Epithelial cell of esophagus (primary cell): Measurements from ENCODE around the gene SYNE1.

ENCODE experiments used
- DNase-seq: peaks from one replicate; pipeline ENCODE4 v3.0.0; 2010; ENCODE audit warnings: low read depth
- H3K4me3 ChIP-seq: 2 replicates; pipeline ENCODE4 v1.5.1; 2011; ENCODE audit warnings: mild to moderate bottlenecking, low read length, control low read depth
- TF ChIP-seq, protein P1 (sequence below): IDR thresholded peaks from 2 replicates; pipeline ENCODE4 v1.5.1; 2011; ENCODE audit warnings: low read depth, mild to moderate bottlenecking, low read length, control low read depth, inconsistent platforms; ENCODE audit not compliant: insufficient read depth; ENCODE audit errors: missing control alignments

SYNE1 gene

DNA sequence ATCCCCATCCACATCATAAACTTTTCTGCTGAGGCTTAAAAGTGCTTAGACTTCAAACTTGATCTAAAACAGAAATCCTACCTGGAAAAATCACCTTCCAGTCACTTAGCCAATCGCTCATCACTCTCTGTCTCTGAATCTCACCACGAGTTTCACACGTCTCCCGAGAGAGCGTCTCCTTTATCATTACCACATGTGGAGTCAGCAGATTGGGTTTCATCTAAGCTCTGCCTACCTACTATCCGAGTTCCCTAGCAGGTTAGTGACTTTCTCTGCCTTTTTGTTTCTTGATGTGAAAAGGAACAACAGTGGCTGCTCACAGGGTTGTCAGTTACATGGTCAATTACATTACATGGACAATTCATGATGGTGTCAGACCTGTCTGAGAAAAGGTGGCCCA, 543.5 kb downstream of the SYNE1 start:
- TF ChIP-seq, protein P1, sequence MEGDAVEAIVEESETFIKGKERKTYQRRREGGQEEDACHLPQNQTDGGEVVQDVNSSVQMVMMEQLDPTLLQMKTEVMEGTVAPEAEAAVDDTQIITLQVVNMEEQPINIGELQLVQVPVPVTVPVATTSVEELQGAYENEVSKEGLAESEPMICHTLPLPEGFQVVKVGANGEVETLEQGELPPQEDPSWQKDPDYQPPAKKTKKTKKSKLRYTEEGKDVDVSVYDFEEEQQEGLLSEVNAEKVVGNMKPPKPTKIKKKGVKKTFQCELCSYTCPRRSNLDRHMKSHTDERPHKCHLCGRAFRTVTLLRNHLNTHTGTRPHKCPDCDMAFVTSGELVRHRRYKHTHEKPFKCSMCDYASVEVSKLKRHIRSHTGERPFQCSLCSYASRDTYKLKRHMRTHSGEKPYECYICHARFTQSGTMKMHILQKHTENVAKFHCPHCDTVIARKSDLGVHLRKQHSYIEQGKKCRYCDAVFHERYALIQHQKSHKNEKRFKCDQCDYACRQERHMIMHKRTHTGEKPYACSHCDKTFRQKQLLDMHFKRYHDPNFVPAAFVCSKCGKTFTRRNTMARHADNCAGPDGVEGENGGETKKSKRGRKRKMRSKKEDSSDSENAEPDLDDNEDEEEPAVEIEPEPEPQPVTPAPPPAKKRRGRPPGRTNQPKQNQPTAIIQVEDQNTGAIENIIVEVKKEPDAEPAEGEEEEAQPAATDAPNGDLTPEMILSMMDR = no peak
- DNase-seq = no peak
- H3K4me3 ChIP-seq = no peak overlapping the region

DNA sequence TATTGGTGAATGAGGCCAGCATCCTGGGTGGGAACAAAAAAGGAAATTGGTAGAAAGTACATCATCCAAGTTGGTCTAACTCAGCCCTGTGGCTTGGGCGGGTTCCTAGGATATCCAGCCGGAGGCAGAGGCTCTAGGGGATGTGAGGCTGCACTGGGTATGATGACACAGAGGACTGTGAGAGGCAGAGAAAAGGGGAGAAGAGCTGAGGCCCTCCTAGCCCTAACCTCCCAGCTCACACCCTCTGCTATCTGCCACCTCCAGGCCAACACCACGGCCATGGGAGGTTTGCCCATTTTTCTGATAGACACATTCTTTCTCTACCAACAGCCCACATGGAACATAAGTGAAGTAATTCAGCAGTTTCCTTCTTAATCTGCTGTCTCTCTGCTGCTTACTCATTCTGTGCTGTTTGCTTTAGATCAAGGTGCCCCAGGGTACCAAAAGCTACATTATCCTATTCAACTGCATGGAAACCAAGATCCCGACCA, 545.3 kb downstream of the SYNE1 start:
- TF ChIP-seq, protein P1 = no peak
- peak; percentile 88 for DNase-seq
- no peak overlapping the region for H3K4me3 ChIP-seq

DNA sequence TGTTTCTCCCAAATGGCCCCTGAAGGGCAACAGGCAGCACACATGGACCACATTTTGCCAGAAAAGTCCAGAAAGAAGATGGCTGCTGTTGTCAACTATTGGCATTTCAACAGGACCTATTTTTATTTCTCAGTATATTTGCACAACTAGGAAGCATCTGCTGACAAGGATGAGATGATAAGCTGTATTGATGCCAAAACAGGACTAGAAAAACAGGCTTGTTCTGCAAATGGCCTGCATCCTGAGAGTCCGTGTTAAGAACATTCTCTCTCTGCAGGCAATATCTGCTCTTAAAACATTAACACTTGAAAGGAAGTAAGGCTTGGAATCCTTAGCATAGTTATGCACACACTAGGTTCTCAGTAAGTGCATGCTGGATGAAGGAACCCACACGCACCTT, 546.0 kb downstream of the SYNE1 start:
- no peak overlapping the region for H3K4me3 ChIP-seq
- TF ChIP-seq, protein P1 = no peak
- peak; percentile 82 for DNase-seq

DNA sequence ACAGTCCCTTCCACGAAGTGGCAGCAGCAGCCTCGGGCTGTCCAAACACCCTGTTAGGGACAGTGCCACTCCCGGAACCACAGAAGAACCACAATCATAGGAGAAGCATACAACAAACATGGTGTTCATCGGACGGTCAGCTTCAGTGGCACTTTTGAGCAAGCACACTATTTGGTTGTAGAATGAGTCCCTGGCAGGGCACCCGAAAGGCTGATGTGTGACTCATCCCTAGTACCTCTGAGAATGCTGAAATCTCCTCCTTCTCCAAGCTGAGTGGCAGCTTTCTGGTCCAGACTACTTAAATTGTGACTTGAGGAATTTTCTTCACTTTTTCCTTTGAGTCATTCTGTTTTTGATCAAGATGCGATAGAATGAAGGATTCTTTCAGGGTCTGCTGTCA, 547.2 kb downstream of the SYNE1 start:
- TF ChIP-seq, protein P1 = no peak
- peak; percentile 73 for DNase-seq
- H3K4me3 ChIP-seq = no peak overlapping the region

DNA sequence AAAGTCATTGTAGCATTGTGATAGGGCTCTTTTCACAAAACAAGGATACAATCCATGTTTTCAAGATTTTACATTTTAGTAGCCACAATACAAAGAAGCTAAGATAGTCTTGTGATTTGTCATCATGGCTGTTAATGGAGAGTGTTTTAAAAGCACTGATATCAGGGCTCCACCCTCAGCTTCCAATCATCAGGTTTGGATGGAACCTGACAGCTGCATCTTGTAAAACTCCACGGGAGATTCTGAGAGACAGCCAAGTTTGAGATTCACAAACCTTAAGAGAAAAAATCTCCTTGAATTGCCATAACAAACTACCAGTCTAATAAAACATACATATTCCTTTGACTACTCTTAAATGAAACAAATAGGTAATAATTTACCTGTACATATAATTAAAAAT, 549.5 kb downstream of the SYNE1 start:
- DNase-seq = no peak
- TF ChIP-seq, protein P1 = no peak
- H3K4me3 ChIP-seq = no peak overlapping the region

DNA sequence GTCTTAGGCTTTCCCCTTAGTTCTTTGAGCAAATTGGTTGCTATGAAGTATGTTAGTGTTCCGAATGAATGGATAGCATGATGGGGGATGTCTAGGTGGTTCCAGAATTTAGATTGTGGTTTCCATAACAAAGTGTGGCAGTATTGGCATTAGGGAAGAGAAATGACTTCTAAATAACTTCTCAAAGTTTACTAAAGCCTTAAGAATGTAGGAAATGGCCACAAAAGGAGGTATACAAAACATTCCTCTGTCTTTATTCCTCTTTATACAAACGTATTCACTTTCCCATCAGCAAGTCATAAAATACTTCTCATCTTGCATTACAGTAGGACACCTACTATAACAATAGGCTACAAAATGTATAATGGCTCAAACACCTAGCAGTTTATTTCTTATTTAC, 550.1 kb downstream of the SYNE1 start:
- no peak for DNase-seq
- TF ChIP-seq, protein P1 = no peak
- no peak overlapping the region for H3K4me3 ChIP-seq

DNA sequence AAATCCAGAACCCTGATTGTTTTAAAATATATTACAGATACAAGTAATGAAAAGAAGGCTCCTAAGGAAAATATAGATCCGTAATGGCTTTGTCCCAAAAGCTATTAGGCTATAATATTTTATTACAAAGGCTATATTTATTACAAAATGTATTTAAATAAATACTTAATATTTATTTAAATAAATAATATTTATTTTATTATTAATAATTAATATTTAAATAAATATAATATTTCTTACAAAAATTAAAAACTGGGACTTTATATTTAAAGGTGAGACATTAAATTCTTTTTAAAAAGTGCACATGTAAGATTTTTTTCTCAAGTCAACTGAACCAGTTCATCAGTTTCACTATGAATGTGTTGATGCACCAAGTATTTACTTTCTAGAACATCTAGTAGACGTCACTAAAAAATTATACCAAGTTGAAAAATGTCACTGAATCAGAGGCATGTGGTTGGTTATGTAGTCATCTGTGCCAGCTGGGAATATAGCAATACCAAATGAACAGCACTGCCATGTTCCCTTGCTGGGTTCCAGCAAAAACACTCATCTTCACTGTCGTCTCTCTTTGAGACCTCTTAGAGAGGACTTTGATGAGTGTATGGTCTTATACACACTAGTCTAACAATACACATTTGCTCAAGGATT, 550.8 kb downstream of the SYNE1 start:
- no peak overlapping the region for H3K4me3 ChIP-seq
- DNase-seq = no peak

More for the DNA sequence above, 550.8 kb downstream of the SYNE1 start:
- TF ChIP-seq, protein P1 = no peak
